PC-9 (cell line): ENCODE results near the gene RNASE1. TPM values are rescaled to one million over a fixed set of nuclear protein-coding genes. Genes with fewer than 3 reads are reported as not detected.

Source experiments
- BruUV-seq: library from RNA; stranded (reverse); fragments of 400-500 nt; replicated peaks from 2 replicates; lab custom pipeline; 2021; lab: Mats Ljungman, UMichigan
- CTCF ChIA-PET: fragments of 300-600 bp; sonication (Branson Sonifier 250); formaldehyde crosslinking; loops from one replicate; lab custom pipeline; 2022; ENCODE audit warnings: antibody characterized with exemption; lab: Charles Lee
- POLR2A ChIA-PET: fragments of 300-600 bp; sonication (Branson Sonifier 250); formaldehyde crosslinking; loops from one replicate; lab custom pipeline; 2022; ENCODE audit warnings: antibody characterized with exemption; ENCODE audit not compliant: unreplicated experiment; lab: Charles Lee
- DNase-seq, 2 experiments: peaks; one replicate each; pipeline versions ENCODE4 v3.0.0 to v3.0.0-alpha.2; 2015 to 2022; ENCODE audit warnings: mixed read lengths in 1 of 2
- H2AFZ ChIP-seq: fragments of 200-600 bp; sonication (generic); 2 replicates; pipeline ENCODE4 v1.8.1; 2017; ENCODE audit warnings: antibody characterized with exemption
- H3F3A ChIP-seq: fragments of 200-600 bp; sonication (generic); 2 replicates; pipeline ENCODE4 v1.8.1; 2017; ENCODE audit warnings: antibody characterized with exemption, mild to moderate bottlenecking, low read depth; ENCODE audit not compliant: insufficient read depth
- H3K27ac ChIP-seq: fragments of 200-600 bp; sonication (generic); 2 replicates; pipeline ENCODE4 v1.6.1; 2016; ENCODE audit warnings: mixed run types
- H3K27me3 ChIP-seq: fragments of 200-600 bp; sonication (generic); 2 replicates; pipeline ENCODE4 v1.6.1; 2016; ENCODE audit warnings: low read depth, mixed run types; ENCODE audit not compliant: insufficient read depth
- H3K36me3 ChIP-seq: fragments of 200-600 bp; sonication (generic); 2 replicates; pipeline ENCODE4 v1.6.1; 2016; ENCODE audit warnings: low read depth, mixed run types
- H3K4me1 ChIP-seq: fragments of 200-600 bp; sonication (generic); replicated peaks from 2 replicates; pipeline ENCODE4 v1.6.1; 2016; ENCODE audit warnings: mixed run types; ENCODE audit not compliant: insufficient read depth
- H3K4me2 ChIP-seq: fragments of 200-600 bp; sonication (generic); 2 replicates; pipeline ENCODE4 v1.6.1; 2017; ENCODE audit warnings: mixed run types
- H3K4me3 ChIP-seq: fragments of 200-600 bp; sonication (generic); 2 replicates; pipeline ENCODE4 v1.6.1; 2016; ENCODE audit warnings: mixed run types
- H3K79me2 ChIP-seq: fragments of 200-600 bp; sonication (generic); 2 replicates; pipeline ENCODE4 v1.6.1; 2017; ENCODE audit warnings: low read depth, mixed run types
- H3K9me2 ChIP-seq: fragments of 200-600 bp; sonication (generic); 2 replicates; pipeline ENCODE4 v1.8.1; 2017; ENCODE audit warnings: mild to moderate bottlenecking; ENCODE audit not compliant: insufficient read depth
- H3K9me3 ChIP-seq: fragments of 200-600 bp; sonication (generic); 2 replicates; pipeline ENCODE4 v1.8.1; 2016; ENCODE audit warnings: low read depth; ENCODE audit not compliant: insufficient read depth
- H4K20me1 ChIP-seq: fragments of 200-600 bp; sonication (generic); 2 replicates; pipeline ENCODE4 v1.8.1; 2017; ENCODE audit not compliant: insufficient read depth
- CTCF ChIP-seq: fragments of 200-600 bp; sonication (generic); conservative IDR thresholded peaks from 2 replicates; pipeline ENCODE4 v1.6.1; 2017; ENCODE audit warnings: mixed run types, antibody characterized with exemption, mild to moderate bottlenecking, moderate library complexity
- EZH2 ChIP-seq: fragments of 200-600 bp; sonication (generic); IDR thresholded peaks from 2 replicates; pipeline ENCODE4 v1.8.0; 2017; ENCODE audit warnings: antibody characterized with exemption, low read depth
- intact Hi-C: fragments of 100-400 bp; cut with micrococcal nuclease; formaldehyde crosslinking; loops from one replicate; pipeline ENCODE4 v1.10.0; 2022; ENCODE audit not compliant: unreplicated experiment
- total RNA-seq: library from RNA; stranded (reverse); gene quantifications from 2 replicates; pipeline ENCODE4 v1.2.3, GENCODE V29; 2021

Gene RNASE1
- total RNA-seq, 1 experiment from 2014 or later, result 47.4 TPM

GRCh38 chr14:20757965-20758364, 44.7 kb downstream of the RNASE1 start:
- Histone ChIP-seq H3K4me2 (no peak overlapping the region), H3K4me3 (no peak overlapping the region), H3K9me3 (no peaks in the 10 kb centered on the region), H3K27ac (no peak overlapping the region), H4K20me1 (no peaks in the 10 kb centered on the region), H3K4me1 (peaks cover 7% of the 10 kb centered on the region), H3K36me3 (no peaks in the 10 kb centered on the region), H2AFZ (no peak overlapping the region), H3K79me2 (no peaks in the 10 kb centered on the region), H3F3A (no peaks in the 10 kb centered on the region), H3K9me2 (no peaks in the 10 kb centered on the region), H3K27me3 (no peaks in the 10 kb centered on the region)
- ChIA-PET POLR2A (no interaction called here), CTCF (no interaction called here)
- no peak for DNase-seq
- BruUV-seq, result no TSS peak
- no peak for TF ChIP-seq EZH2
- no peak for TF ChIP-seq CTCF
- intact Hi-C loops, result no loop called here

GRCh38 chr14:20755037-20755436, 47.6 kb downstream of the RNASE1 start:
- no peak for DNase-seq
- H3K4me3 ChIP-seq, result no peak overlapping the region
- H3K36me3 ChIP-seq, result no peaks in the 10 kb centered on the region
- no peaks in the 10 kb centered on the region for H3K9me2 ChIP-seq
- ChIA-PET CTCF (no interaction called here), POLR2A (no interaction called here)
- no peaks in the 10 kb centered on the region for H3K79me2 ChIP-seq
- H3K4me1 ChIP-seq, result no peaks in the 10 kb centered on the region
- no peaks in the 10 kb centered on the region for H3K9me3 ChIP-seq
- no peak overlapping the region for H3K27ac ChIP-seq
- intact Hi-C loops, result no loop called here
- no peaks in the 10 kb centered on the region for H4K20me1 ChIP-seq
- no peaks in the 10 kb centered on the region for H3F3A ChIP-seq
- no TSS peak for BruUV-seq
- H3K27me3 ChIP-seq, result no peaks in the 10 kb centered on the region
- TF ChIP-seq EZH2 (no peak), CTCF (no peak)
- no peak overlapping the region for H2AFZ ChIP-seq
- no peak overlapping the region for H3K4me2 ChIP-seq

- BruUV-seq, result no TSS peak
- Histone ChIP-seq H3K27me3 (no peaks in the 10 kb centered on the region), H2AFZ (no peak overlapping the region), H3K36me3 (no peaks in the 10 kb centered on the region), H3K4me3 (no peak overlapping the region), H3F3A (no peaks in the 10 kb centered on the region), H3K27ac (no peak overlapping the region), H3K79me2 (no peaks in the 10 kb centered on the region), H3K9me2 (no peaks in the 10 kb centered on the region), H3K4me2 (no peak overlapping the region), H4K20me1 (no peaks in the 10 kb centered on the region), H3K9me3 (no peaks in the 10 kb centered on the region), H3K4me1 (no peaks in the 10 kb centered on the region)
- CTCF ChIA-PET, result no interaction called here
- POLR2A ChIA-PET, result no interaction called here
- intact Hi-C loops, result no loop called here
- TF ChIP-seq EZH2 (no peak), CTCF (no peak)
- DNase-seq, result no peak
Measured at GRCh38 chr14:20754308-20754707, 48.3 kb downstream of the RNASE1 start.
